ENCODE results near the gene SORD. TPM values are rescaled to one million over a fixed set of nuclear protein-coding genes. Genes with fewer than 3 reads are reported as not detected.

Gene SORD
- 6.7 and 7.0 TPM in 2 replicates for total RNA-seq

DNA sequence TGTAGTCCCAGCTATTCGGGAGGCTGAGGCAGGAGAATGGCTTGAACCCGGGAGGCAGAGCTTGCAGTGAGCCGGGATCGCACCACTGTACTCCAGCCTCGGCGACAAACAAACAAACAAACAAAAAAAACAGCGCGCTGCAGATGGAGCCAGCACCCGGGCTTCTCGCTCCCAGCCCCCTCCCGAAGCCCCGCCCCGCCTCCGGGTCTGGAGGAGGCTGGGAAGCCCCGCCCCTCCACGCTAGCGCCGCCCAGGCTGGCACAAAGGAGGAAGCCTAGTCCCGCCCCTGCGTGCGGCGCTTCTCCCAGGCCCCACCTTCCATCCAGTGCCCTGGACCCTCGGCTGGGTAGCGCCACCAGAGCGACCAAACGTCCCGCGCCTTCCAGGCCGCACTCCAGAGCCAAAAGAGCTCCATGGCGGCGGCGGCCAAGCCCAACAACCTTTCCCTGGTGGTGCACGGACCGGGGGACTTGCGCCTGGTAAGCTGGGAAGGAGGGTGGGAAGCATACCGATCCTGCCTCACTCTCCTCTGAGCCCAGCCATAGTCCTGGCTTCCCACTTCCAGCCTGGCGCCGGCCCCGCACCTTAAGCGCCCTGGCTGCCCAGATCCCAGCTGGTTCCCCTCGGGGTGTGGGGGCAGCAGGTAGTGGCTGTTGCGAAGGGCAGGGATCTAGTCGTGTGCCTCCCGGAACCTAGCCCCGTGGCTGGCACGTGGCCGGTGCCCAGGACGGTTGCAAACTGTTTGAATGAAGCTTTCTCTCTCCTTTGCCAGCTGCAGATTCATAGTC is at the start of gene SORD:
SORD (plus strand) TSS at position 325 of the 788 bp plus-strand sequence; CDS start at position 414, 89 bp downstream.

DNA sequence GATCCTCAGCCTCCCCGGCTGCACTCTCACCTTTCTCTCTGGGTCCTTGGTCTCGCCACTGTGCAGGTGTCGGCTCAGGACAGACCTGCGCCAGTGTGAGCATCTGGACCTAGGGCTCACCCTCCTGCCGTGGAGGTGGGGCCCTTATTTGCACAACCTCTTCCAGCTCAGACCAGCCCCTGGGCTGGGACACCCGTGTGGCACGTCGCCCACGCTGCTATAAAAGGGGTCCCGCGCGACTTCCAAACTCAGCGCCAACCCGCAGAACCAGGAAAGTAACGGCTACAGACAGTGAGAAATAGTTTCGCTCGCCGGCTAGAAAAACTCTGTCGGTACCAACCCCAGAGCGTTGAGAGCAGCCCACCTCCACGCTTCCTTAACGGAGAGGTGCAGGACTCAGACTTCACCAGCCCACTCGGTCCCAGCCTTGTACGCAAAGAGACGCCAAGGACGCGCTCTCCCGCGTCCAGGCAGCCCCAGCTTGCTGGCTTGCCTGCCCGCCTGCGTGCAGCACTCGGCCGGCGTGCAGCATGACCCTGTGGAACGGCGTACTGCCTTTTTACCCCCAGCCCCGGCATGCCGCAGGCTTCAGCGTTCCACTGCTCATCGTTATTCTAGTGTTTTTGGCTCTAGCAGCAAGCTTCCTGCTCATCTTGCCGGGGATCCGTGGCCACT is 91.2 kb downstream of the SORD start, which contains the start of the genes DUOX2 and DUOXA2:
DUOX2 (minus strand) TSS at position 97 of the 675 bp plus-strand sequence. CDS start 761 bp downstream, outside the sequence.
DUOXA2 (plus strand) TSS at position 251 of the 675 bp plus-strand sequence; CDS start at position 531, 280 bp downstream.

Other genes starting within 250 kb of the SORD start
- gene TERB2, start 66.5 kb upstream of the SORD start, total RNA-seq, result not detected in 2 replicates
- gene DUOX2, start 91.0 kb downstream of the SORD start, total RNA-seq, result under 0.01 TPM in 1 of 2 replicates, not detected in the other
- not detected in 2 replicates for gene DUOXA2, start 91.1 kb downstream of the SORD start, total RNA-seq
- gene DUOXA1, start 106.7 kb downstream of the SORD start, total RNA-seq, result not detected in 2 replicates
- gene DUOX1, start 106.8 kb downstream of the SORD start, total RNA-seq, result under 0.01 TPM in 2 replicates
- 2.0 and 2.8 TPM in 2 replicates for gene SHF, start 164.8 kb downstream of the SORD start, total RNA-seq
- under 0.01 TPM in 1 of 2 replicates, not detected in the other for gene SLC28A2, start 229.0 kb downstream of the SORD start, total RNA-seq

Measured in smooth muscle cell of bladder (primary cell).